Measurements from ENCODE around the gene ABCB4.
"Not testable (repeated sequence)": the region's sequence is repeated elsewhere in the genome, so short reads cannot be mapped to it uniquely, and the experiment has no call there.

DNA sequence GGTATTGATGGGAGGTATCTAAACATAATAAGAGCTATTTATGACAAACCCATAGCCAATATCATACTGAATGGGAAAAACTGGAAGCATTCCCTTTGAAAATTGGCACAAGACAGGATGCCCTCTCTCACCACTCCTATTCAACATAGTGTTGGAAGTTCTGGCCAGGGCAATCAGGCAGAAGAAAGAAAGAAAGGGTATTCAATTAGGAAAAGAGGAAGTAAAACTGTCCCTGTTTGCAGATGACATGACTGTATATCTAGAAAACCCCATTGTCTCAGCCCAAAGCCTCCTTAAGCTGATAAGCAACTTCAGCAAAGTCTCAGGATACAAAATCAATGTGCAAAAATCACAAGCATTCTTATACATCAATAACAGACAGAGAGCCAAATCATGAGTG lies 6.3 kb downstream of the ABCB4 start:
- not testable (repeated sequence) for TF ChIP-seq CTCF (conservative IDR thresholded peaks at IDR 0.05; ENCODE audit: low read length); EZH2phosphoT487 (IDR thresholded peaks at IDR 0.05; ENCODE audit: borderline replicate concordance, low read depth, low read length)
